GM12873 (cell line): ENCODE data around the gene DNAJC3.

Experiments used
- TF ChIP-seq, protein P1 (sequence below): IDR thresholded peaks from 2 replicates; pipeline ENCODE4 v1.5.1; 2012; ENCODE audit warnings: low read depth, mild to moderate bottlenecking, moderate library complexity, low read length, control low read depth; ENCODE audit not compliant: insufficient read depth; ENCODE audit errors: missing control alignments

The DNAJC3 gene

DNA sequence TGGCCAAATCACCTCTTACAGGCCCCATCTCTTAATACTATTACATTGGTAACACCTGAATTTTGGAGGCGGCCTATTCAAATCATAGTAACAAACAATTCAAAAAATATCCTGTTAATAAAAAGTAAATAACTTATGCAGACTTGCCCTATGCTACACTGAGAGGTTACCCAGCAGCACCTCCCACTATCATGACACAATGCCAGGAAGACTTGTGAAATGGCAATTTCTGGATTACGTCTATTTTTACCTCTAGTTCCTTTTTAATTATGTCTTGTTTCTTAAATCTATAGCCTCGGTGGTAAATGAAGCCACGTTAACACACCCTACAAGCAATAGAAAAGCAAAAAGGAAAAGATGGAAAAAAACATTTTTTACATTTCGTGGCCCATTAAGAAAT is 26.2 kb upstream of the DNAJC3 start:
- TF ChIP-seq, protein P1, sequence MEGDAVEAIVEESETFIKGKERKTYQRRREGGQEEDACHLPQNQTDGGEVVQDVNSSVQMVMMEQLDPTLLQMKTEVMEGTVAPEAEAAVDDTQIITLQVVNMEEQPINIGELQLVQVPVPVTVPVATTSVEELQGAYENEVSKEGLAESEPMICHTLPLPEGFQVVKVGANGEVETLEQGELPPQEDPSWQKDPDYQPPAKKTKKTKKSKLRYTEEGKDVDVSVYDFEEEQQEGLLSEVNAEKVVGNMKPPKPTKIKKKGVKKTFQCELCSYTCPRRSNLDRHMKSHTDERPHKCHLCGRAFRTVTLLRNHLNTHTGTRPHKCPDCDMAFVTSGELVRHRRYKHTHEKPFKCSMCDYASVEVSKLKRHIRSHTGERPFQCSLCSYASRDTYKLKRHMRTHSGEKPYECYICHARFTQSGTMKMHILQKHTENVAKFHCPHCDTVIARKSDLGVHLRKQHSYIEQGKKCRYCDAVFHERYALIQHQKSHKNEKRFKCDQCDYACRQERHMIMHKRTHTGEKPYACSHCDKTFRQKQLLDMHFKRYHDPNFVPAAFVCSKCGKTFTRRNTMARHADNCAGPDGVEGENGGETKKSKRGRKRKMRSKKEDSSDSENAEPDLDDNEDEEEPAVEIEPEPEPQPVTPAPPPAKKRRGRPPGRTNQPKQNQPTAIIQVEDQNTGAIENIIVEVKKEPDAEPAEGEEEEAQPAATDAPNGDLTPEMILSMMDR, result no peak

GRCh38 chr13:95652244-95652764 is 24.6 kb upstream of the DNAJC3 start:
- TF ChIP-seq, protein P1, result no peak

DNA sequence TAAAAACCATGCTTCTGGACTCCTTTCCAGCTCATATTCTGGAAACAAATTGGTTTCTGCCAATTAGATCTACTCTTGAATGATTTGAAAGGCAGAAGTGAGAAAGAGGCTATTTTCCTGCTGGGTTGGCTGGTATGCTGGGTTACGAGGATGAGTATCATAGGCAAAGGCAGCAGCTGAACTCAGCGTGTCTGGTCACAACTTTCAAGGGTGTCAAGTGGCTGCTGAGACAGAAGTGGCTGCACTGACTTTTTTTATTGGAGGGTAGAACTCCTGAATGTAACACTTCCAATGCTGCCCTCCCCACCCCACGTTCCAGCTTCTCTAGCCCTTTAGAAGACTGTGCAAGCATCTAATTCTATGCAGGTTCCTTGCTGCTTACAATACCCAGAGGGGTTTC is 24.1 kb upstream of the DNAJC3 start:
- TF ChIP-seq, protein P1, result no peak

- TF ChIP-seq, protein P1, result no peak
Observed at GRCh38 chr13:95656386-95657015, 20.4 kb upstream of the DNAJC3 start.

DNA sequence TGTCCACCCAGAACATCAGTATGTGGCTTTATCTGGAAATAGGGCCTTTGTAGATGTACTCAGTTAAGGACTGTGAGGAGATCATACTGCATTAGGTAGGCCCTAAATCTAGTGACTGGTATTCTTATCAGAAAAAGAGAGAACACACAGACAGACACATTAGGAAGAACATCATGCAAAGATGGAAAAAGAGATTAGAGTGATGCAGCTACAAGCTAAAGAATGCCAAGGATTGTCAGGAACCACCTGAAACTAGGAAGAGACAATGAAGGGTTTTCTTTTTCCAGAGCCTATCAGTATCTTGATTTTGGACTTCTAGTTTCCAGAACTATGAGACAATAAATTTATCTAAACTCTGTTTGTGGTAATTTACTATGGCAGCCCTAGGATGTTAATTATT is 17.4 kb upstream of the DNAJC3 start:
- TF ChIP-seq, protein P1, result no peak

GRCh38 chr13:95660981-95661581 is 15.9 kb upstream of the DNAJC3 start:
- TF ChIP-seq, protein P1, result peak; percentile 60

DNA sequence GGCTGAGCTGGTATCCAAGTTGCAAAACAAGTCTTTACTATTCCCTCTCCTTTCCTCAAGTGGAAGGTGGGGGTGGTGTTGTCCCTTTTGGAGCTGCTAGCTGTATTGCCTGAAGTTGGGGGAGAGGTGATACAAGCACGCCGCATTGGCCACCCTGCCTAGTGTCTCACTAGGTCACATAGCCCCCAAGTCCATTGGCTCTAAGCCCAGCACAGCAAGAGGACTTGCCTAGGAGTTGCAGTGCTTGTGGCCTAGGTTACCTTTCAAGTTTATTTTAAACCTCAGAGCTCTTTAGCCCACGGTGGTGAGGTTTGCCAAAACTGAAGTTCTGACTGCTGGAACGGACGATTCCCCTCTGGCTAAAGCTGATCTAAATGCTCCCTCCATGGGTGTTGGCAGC is 5.3 kb upstream of the DNAJC3 start:
- TF ChIP-seq, protein P1, result no peak
